Measurements from ENCODE around the gene LY6G6D. TPM values are rescaled to one million over a fixed set of nuclear protein-coding genes. Genes with fewer than 3 reads are reported as not detected.
A peak's percentile ranks its signal among the peaks of the same experiment; 100 is the strongest.

The LY6G6D gene
- total RNA-seq, 2 donors from 2014 or later, result not detected

GRCh38 chr6:31722173-31722572, 7.0 kb downstream of the LY6G6D start:
- Histone ChIP-seq H3K27ac (no peak overlapping the region), H3K27me3 (no peaks in the 10 kb centered on the region), H3K4me3 (no peak overlapping the region), H3K4me1 (peaks cover 6% of the 10 kb centered on the region), H3K9ac (ENCODE audit: low read depth in 2 of 2, low read length in 2 of 2) (no peak overlapping the region), H3K9me3 (no peaks in the 10 kb centered on the region), H3K36me3 (no peaks in the 10 kb centered on the region)
- intact Hi-C loops (cut with DNase I), result no loop called here
- no peak for TF ChIP-seq CTCF (IDR thresholded peaks at IDR 0.05)
- DNase-seq, result no peak

- DNase-seq, result no peak
- peaks cover 13% of the 10 kb centered on the region for H3K4me1 ChIP-seq
Measured at GRCh38 chr6:31723245-31723979, 8.3 kb downstream of the LY6G6D start, which contains the start of gene MPIG6B. MPIG6B (plus strand) TSS chr6:31723373; CDS start chr6:31723384, 11 bp downstream.

GRCh38 chr6:31723980-31724691, 9.0 kb downstream of the LY6G6D start:
- intact Hi-C loops (cut with DNase I), result no loop called here
- no peak for TF ChIP-seq CTCF (IDR thresholded peaks at IDR 0.05)
- Histone ChIP-seq H3K9ac (ENCODE audit: low read depth in 2 of 2, low read length in 2 of 2) (no peak overlapping the region), H3K36me3 (no peaks in the 10 kb centered on the region), H3K27ac (no peak overlapping the region), H3K4me3 (no peak overlapping the region), H3K4me1 (peaks cover 13% of the 10 kb centered on the region), H3K9me3 (no peaks in the 10 kb centered on the region), H3K27me3 (no peaks in the 10 kb centered on the region)
- no peak for DNase-seq

More at GRCh38 chr6:31723245-31723979, 8.3 kb downstream of the LY6G6D start, which contains the start of gene MPIG6B:
- H3K27me3 ChIP-seq, result no peaks in the 10 kb centered on the region
- no peaks in the 10 kb centered on the region for H3K36me3 ChIP-seq
- no peak within 1 kb of the TSS for H3K9ac ChIP-seq (ENCODE audit: low read depth in 2 of 2, low read length in 2 of 2)
- no peak within 1 kb of the TSS for H3K27ac ChIP-seq
- H3K9me3 ChIP-seq, result no peaks in the 10 kb centered on the region
- no peak within 1 kb of the TSS for H3K4me3 ChIP-seq
- intact Hi-C loops (cut with DNase I), result no loop called here
- TF ChIP-seq CTCF (IDR thresholded peaks at IDR 0.05), result no peak

DNA sequence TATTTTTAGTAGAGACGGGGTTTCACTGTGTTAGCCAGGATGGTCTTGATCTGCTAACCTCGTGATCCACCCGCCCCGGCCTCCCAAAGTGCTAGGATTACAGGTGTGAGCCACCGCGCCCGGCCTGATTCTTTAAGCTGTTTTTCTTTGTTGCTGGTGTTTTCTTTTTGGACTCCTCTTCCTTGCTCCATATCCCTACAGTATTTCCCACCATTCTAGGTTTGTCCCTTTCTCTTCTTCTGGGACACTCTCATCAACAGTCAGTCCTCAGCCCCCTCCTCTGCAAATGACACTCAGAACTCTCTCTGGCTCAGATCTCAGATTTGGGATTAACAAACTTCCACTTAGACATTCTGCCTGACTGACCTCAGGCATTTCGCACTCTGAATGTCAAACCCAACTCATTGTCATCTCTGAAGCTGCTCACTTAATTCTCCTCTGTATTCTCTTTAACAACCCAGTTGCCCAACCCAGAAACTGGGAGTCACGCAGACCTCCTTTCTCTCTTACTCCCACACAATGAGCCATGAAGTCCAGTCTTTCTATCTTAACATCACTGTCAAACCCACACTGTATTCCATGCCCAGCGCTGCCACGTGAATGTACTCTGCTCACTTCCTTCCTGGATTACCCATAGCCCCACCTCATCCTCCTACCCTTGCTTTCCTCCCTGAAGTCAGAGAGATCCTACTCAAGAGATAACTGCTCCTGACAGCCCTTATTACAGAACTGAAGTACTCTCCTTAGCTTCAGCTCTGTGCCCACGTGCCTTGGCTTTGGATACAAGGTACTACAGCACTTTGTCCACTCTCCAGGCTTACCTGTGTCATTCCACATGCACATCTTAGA, 10.6 kb downstream of the LY6G6D start:
- Histone ChIP-seq H3K27me3 (no peaks in the 10 kb centered on the region), H3K4me1 (peaks cover 13% of the 10 kb centered on the region), H3K36me3 (no peaks in the 10 kb centered on the region), H3K9ac (ENCODE audit: low read depth in 2 of 2, low read length in 2 of 2) (no peak overlapping the region), H3K9me3 (no peaks in the 10 kb centered on the region), H3K27ac (no peak overlapping the region), H3K4me3 (no peak overlapping the region)
- DNase-seq, result no peak
- no peak for TF ChIP-seq CTCF (IDR thresholded peaks at IDR 0.05)
- intact Hi-C loops (cut with DNase I), result no loop called here

GRCh38 chr6:31727034-31727716, 12.0 kb downstream of the LY6G6D start:
- H3K27me3 ChIP-seq, result no peaks in the 10 kb centered on the region

More at GRCh38 chr6:31727034-31727716, 12.0 kb downstream of the LY6G6D start:
- peaks cover 13% of the 10 kb centered on the region for H3K4me1 ChIP-seq
- intact Hi-C loops (cut with DNase I), result no loop called here
- H3K27ac ChIP-seq, result peak overlapping the region; percentile 96
- DNase-seq, result no peak
- no peaks in the 10 kb centered on the region for H3K9me3 ChIP-seq
- no peak overlapping the region for H3K4me3 ChIP-seq
- H3K9ac ChIP-seq (ENCODE audit: low read depth in 2 of 2, low read length in 2 of 2), result peak overlapping the region; percentile 4 to 95
- H3K36me3 ChIP-seq, result peaks cover 6% of the 10 kb centered on the region
- no peak for TF ChIP-seq CTCF (IDR thresholded peaks at IDR 0.05)
